HUES64 (cell line): ENCODE results near the gene HCST.

ENCODE experiments used
- H3K27ac ChIP-seq: 2 replicates; pipeline ENCODE4 v1.7.0; 2013; ENCODE audit warnings: low read depth, low read length, inconsistent platforms
- H3K27me3 ChIP-seq: 2 replicates; pipeline ENCODE4 v1.6.1; 2013; ENCODE audit warnings: mild to moderate bottlenecking, low read length; ENCODE audit not compliant: insufficient read depth
- H3K36me3 ChIP-seq: 2 replicates; pipeline ENCODE4 v1.6.1; 2013; ENCODE audit warnings: mild to moderate bottlenecking, low read length; ENCODE audit not compliant: insufficient read depth
- H3K4me1 ChIP-seq: 2 replicates; pipeline ENCODE4 v1.6.1; 2013; ENCODE audit warnings: mild to moderate bottlenecking, low read length, moderate library complexity; ENCODE audit not compliant: insufficient read depth
- H3K4me3 ChIP-seq: 2 replicates; pipeline ENCODE4 v1.5.1; 2013; ENCODE audit warnings: mild to moderate bottlenecking, low read length, moderate library complexity
- H3K9ac ChIP-seq: 2 replicates; pipeline ENCODE4 v1.6.1; 2013; ENCODE audit warnings: mild to moderate bottlenecking, low read depth, low read length
- H3K9me3 ChIP-seq: 2 replicates; pipeline ENCODE4 v1.6.1; 2013; ENCODE audit warnings: low read depth, low read length; ENCODE audit not compliant: insufficient read depth
- WGBS: fragments of 150-250, 120-280 bp; methylation state at CpG from one replicate; pipeline ENCODE4 v1.1.7; 2013; ENCODE audit warnings: missing lambda C conversion rate; 5-methylcytosine and 5-hydroxymethylcytosine counted together

HCST gene

GRCh38 chr19:35896643-35897040 is 5.7 kb upstream of the HCST start:
- H3K9ac ChIP-seq: no peak overlapping the region
- H3K36me3 ChIP-seq: peaks cover 56% of the 10 kb centered on the region
- H3K27me3 ChIP-seq: no peaks in the 10 kb centered on the region
- WGBS: 96% methylated on average over 13 of the region's 13 CpGs
- H3K9me3 ChIP-seq: no peaks in the 10 kb centered on the region
- H3K4me3 ChIP-seq: no peak overlapping the region
- peaks cover 6% of the 10 kb centered on the region; the same call in 1 of the 2 replicates for H3K4me1 ChIP-seq
- H3K27ac ChIP-seq: no peak overlapping the region

DNA sequence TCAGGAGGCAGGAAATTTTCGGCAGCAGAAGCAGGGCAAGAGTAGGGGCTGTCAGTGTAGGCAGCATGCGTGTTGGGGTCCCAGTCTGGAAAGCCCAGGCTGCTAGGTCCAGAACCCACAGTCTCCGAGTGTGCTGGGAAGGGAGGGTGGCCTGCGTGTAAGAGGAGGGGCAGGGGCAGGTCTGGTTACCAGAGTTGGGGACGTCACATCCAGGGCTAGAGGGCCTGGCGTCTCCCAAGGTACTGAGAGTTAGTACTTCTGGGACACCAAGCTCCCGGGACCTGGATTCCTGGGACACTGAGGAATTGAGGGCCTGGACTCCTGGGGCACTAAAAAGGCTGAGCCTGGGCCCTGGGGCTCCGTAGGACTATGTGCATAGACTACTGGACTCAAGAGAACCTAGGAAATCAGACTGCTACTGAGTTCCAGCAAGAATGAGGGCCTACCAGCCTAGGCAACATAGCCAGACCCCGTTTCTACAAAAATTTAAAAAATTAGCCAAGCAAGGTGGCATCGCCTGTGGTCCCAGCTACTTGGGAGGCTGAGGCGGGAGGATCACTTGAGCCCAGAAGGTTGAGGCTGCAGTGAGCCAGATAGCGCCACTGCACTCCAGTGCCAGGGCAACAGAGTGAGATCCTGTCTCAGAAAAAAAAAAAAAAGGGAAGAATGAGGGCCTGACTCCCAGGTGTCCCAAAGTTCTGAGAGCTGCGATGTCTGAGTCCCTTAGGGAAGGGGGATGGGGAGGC is 4.5 kb upstream of the HCST start:
- H3K36me3 ChIP-seq: peaks cover 47% of the 10 kb centered on the region
- no peak overlapping the region for H3K9ac ChIP-seq
- no peak overlapping the region for H3K27ac ChIP-seq
- H3K4me3 ChIP-seq: peak overlapping the region; percentile 96
- peaks cover 4% of the 10 kb centered on the region; the same call in 1 of the 2 replicates for H3K27me3 ChIP-seq
- H3K4me1 ChIP-seq: peaks cover 12% of the 10 kb centered on the region; the same call in 1 of the 2 replicates
- no peaks in the 10 kb centered on the region for H3K9me3 ChIP-seq
- WGBS: 95% methylated on average over 13 of the region's 13 CpGs

- H3K4me1 ChIP-seq: peaks cover 12% of the 10 kb centered on the region; the same call in 1 of the 2 replicates
- WGBS: 21% methylated on average over 17 of the region's 17 CpGs
- H3K36me3 ChIP-seq: peaks cover 42% of the 10 kb centered on the region
- H3K9me3 ChIP-seq: no peaks in the 10 kb centered on the region
- H3K4me3 ChIP-seq: peak overlapping the region; percentile 96
- H3K27me3 ChIP-seq: peaks cover 7% of the 10 kb centered on the region; the same call in 1 of the 2 replicates
- peak overlapping the region; percentile 62 for H3K9ac ChIP-seq
- no peak overlapping the region for H3K27ac ChIP-seq
These were observed 3.9 kb upstream of the HCST start for GRCh38 chr19:35898499-35898809.

DNA sequence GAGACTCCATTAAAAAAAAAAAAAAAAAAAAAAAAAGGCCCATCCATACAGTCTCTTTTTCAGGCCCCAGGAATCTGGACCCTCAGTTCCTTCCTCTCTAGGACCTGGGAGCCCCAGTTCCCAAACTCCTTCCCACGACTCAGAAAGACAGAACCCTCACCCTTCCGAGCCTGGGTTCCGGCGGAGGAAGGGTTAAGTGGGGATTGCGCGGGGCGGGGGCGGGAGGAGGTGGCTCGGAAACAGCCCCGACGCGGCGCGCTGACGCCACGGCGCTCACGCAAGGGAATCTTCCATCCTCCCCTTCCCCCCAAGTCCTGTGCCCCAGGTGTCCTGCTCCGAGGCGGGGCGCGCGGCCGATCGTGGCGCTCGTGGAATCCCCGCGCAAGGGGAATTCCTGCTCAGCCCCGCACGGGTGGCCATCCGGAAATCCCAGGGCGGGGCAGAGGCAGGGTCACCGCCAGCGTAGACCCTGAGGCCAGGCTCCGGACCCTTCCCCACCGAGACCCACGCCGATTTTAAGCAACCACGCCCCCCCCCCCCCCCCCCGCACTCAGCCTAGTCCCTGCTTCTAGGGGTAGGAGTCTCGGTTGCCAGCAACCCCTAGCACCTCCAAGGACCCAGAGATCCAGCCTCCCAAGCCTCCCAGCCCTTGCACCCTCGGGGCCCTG is 2.6 kb upstream of the HCST start:
- Histone ChIP-seq H3K27me3 (peaks cover 7% of the 10 kb centered on the region; the same call in 1 of the 2 replicates), H3K4me1 (peaks cover 12% of the 10 kb centered on the region; the same call in 1 of the 2 replicates), H3K9me3 (no peaks in the 10 kb centered on the region), H3K36me3 (peaks cover 35% of the 10 kb centered on the region), H3K27ac (peak overlapping the region; percentile 82; the same call in 1 of the 2 replicates), H3K9ac (peak overlapping the region; percentile 73), H3K4me3 (peak overlapping the region; percentile 96)
- under 1% methylated on average over 30 of the region's 43 CpGs for WGBS

GRCh38 chr19:35901055-35901644 is 1.2 kb upstream of the HCST start:
- H3K9ac ChIP-seq: no peak overlapping the region
- 64% methylated on average over 2 of the region's 2 CpGs for WGBS
- peak overlapping the region; percentile 96 for H3K4me3 ChIP-seq
- no peaks in the 10 kb centered on the region for H3K9me3 ChIP-seq
- no peak overlapping the region for H3K27ac ChIP-seq
- peaks cover 7% of the 10 kb centered on the region; the same call in 1 of the 2 replicates for H3K27me3 ChIP-seq
- peaks cover 22% of the 10 kb centered on the region for H3K36me3 ChIP-seq
- H3K4me1 ChIP-seq: peaks cover 12% of the 10 kb centered on the region; the same call in 1 of the 2 replicates

GRCh38 chr19:35902870-35903475 is 644 bp downstream of the HCST start:
- no peak overlapping the region; the same call in 1 of the 2 replicates for H3K27ac ChIP-seq
- H3K4me3 ChIP-seq: peak overlapping the region; percentile 53
- H3K36me3 ChIP-seq: peaks cover 5% of the 10 kb centered on the region; the same call in 1 of the 2 replicates
- WGBS: 81% methylated on average over 10 of the region's 10 CpGs
- H3K4me1 ChIP-seq: peaks cover 18% of the 10 kb centered on the region
- peak overlapping the region; percentile 43; the same call in 1 of the 2 replicates for H3K9ac ChIP-seq
- no peaks in the 10 kb centered on the region for H3K9me3 ChIP-seq
- H3K27me3 ChIP-seq: peaks cover 7% of the 10 kb centered on the region; the same call in 1 of the 2 replicates

DNA sequence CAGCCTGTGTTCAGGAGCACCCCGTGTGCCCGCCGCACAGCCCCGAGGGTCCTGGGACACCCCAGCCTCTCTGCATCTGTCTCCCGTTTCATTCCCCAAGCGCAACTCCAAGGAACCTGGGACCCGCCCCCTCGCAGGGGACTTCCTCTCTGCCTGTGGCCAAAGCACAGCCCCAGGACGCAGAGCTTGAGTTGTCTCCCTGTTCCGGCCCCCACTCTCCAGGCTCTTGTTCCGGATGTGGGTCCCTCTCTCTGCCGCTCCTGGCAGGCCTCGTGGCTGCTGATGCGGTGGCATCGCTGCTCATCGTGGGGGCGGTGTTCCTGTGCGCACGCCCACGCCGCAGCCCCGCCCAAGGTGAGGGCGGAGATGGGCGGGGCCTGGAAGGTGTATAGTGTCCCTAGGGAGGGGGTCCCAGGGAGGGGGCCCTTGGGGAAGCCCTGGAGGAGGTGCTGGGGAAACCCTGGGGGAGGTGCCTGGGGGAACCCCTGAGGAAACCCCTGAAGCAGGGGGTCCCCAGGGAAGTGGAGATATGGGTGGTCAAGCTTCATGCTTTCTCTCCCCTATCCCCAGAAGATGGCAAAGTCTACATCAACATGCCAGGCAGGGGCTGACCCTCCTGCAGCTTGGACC is 1.3 kb downstream of the HCST start:
- H3K9me3 ChIP-seq: no peaks in the 10 kb centered on the region
- WGBS: 2% methylated on average over 24 of the region's 24 CpGs
- peaks cover 18% of the 10 kb centered on the region for H3K4me1 ChIP-seq
- peak overlapping the region; percentile 43; the same call in 1 of the 2 replicates for H3K9ac ChIP-seq
- peak overlapping the region; percentile 53 for H3K4me3 ChIP-seq
- no peaks in the 10 kb centered on the region for H3K36me3 ChIP-seq
- peaks cover 7% of the 10 kb centered on the region; the same call in 1 of the 2 replicates for H3K27me3 ChIP-seq
- peak overlapping the region; percentile 37; the same call in 1 of the 2 replicates for H3K27ac ChIP-seq

GRCh38 chr19:35904311-35905068 is 2.2 kb downstream of the HCST start:
- Histone ChIP-seq H3K36me3 (no peaks in the 10 kb centered on the region), H3K27me3 (peaks cover 7% of the 10 kb centered on the region; the same call in 1 of the 2 replicates), H3K9ac (no peak overlapping the region), H3K9me3 (no peaks in the 10 kb centered on the region), H3K4me3 (no peak overlapping the region), H3K4me1 (peaks cover 18% of the 10 kb centered on the region), H3K27ac (no peak overlapping the region)
- WGBS: 91% methylated on average over 10 of the region's 10 CpGs

DNA sequence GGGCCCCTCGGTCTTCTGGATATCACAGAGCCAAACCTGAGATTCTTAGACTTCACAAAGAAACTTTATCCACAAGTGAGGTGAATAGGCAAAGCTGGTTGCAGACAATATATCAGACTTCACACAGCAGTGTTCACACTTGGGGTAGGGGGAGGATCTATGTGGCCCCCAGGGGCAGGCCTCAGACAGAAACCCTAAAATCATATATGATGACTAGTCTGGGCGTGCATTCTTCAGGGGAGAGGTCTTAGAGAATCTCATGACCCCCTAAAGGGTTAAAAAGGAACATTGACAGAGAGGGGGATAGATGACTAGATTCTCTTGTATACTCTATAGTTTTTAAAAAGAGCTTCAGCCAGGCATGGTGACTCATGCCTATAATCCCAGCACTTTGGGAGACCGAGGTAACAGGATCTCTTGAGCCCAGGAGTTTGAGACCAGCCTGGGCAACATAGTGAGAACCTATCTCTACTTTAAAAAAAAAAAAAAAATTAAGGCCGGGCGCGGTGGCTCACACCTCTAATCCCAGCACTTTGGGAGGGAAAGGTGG is 2.9 kb downstream of the HCST start:
- Histone ChIP-seq H3K27me3 (peaks cover 7% of the 10 kb centered on the region; the same call in 1 of the 2 replicates), H3K36me3 (no peaks in the 10 kb centered on the region), H3K9ac (no peak overlapping the region), H3K9me3 (no peaks in the 10 kb centered on the region), H3K27ac (no peak overlapping the region), H3K4me1 (peaks cover 18% of the 10 kb centered on the region), H3K4me3 (no peak overlapping the region)
- 73% methylated on average over 5 of the region's 6 CpGs for WGBS

GRCh38 chr19:35907377-35907745 is 5.0 kb downstream of the HCST start:
- Histone ChIP-seq H3K4me3 (no peak overlapping the region), H3K36me3 (no peaks in the 10 kb centered on the region)
- 66% methylated on average over 12 of the region's 12 CpGs for WGBS

More at GRCh38 chr19:35907377-35907745, 5.0 kb downstream of the HCST start:
- peaks cover 7% of the 10 kb centered on the region; the same call in 1 of the 2 replicates for H3K27me3 ChIP-seq
- H3K27ac ChIP-seq: no peak overlapping the region
- H3K9ac ChIP-seq: no peak overlapping the region
- no peaks in the 10 kb centered on the region for H3K9me3 ChIP-seq
- peaks cover 6% of the 10 kb centered on the region for H3K4me1 ChIP-seq
